ENCODE results near the gene GAB4.
"Not testable (repeated sequence)": the region's sequence is repeated elsewhere in the genome, so short reads cannot be mapped to it uniquely, and the experiment has no call there.

Gene GAB4

GRCh38 chr22:17007852-17008731, at the start of gene GAB4:
GAB4 (minus strand) TSS chr22:17008222; CDS start chr22:17008114, 108 bp downstream.
- no peak for DNase-seq

DNA sequence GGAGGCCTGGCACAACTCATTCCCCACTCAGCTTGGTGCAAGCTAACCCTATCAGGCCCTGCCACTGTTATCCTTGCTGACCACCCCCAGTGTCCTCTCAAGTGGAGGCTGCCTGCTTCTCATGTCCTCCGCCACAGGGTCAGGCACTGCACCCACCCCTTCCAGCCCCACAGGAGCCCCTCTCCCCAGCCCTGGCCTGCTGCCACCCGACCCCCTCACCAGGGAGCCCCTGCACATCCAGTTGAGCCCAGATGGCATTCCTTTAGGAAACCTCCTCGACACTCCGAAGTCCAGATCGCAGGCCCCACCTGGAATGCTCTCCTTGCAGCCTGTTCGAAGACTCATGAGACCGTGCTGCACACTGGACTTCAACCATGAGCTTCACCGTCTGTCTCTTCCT, 48.8 kb upstream of the GAB4 start:
- DNase-seq, result no peak

- no peak for DNase-seq
Measured at GRCh38 chr22:17056058-17056457, 48.0 kb upstream of the GAB4 start.

- DNase-seq, result no peak
Measured at GRCh38 chr22:17047656-17048055, 39.6 kb upstream of the GAB4 start.

DNA sequence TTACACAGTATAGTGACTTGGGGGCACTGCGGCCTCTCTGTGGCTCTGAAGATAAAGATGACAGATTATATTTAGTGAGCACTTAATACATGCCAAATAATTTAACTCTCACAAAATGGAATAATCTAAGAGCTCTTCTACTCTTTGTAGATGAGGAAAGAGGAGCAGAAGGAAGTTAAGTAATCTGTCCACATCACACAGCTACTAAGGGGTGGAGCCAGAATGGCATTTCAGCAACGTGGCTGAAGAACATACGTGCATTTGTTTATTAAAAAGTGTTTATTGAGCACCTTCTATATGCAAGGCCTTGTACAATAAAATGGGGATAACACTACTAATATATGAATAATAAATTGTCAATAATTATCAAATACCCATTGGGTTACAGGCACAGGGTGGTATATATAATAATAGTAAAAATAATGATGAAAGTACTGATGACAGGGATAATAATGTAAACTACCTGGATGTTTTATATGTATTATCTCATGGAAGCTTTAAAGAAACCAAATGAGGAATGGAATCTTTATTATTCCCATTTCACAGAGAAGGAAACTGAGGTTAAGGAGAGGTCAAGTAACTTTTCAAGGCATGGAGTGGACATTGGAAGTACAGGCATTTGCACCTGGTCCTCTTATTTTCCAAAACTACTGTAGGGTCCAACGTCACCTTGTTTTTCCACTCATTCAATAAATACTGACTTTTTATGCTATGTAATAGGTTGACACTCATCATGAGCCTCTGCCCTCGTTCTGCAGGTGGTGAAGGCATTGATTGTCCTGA, 38.7 kb upstream of the GAB4 start:
- DNase-seq, result no peak

GRCh38 chr22:17043521-17043920, 35.5 kb upstream of the GAB4 start:
- DNase-seq, result no peak

DNA sequence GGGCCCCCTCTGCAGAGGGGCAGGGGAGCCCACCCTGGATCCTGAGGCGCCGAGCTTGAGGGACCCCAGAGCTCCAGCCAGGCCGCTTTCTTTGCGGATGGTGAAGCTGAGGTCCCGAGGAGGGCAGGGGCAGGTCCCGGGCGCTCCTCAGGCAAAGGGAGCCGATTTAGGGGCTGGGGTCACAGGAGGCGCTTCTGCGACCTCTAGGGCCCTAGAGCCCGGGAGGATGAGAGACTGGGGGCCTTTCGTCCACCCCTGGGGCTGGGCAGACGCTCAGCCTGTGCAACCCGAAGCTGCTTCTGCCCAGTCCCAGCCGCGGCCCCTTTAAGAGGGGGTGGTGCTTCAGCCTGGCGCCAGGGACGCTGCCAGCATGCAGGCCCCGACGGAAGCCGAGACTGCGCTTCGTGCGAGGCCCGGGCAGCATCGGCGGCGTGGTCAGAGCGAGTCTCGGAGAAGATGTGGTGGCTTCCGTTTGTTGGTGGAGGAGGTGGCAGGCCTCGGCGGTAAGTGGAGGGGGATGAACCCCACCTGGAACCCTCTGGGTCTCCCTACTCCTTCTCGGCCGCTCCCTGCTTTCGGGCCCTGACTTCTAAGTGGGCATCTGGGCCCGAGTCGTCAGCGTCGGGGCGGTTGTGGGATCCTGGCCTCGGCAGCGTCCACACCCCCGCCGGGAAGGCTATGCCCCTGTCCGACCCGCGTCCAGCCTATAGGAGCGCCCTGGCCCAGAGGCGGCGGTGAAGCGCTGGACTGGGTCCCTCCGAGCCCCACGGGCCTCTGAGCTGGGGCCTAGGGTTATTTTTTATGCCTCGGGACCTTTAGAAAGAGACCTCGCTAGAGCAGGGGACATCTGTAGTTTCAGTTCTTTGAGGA, 29.1 kb upstream of the GAB4 start:
- DNase-seq, result not testable (repeated sequence)

GRCh38 chr22:17035976-17036841, 28.2 kb upstream of the GAB4 start:
- not testable (repeated sequence) for DNase-seq

DNA sequence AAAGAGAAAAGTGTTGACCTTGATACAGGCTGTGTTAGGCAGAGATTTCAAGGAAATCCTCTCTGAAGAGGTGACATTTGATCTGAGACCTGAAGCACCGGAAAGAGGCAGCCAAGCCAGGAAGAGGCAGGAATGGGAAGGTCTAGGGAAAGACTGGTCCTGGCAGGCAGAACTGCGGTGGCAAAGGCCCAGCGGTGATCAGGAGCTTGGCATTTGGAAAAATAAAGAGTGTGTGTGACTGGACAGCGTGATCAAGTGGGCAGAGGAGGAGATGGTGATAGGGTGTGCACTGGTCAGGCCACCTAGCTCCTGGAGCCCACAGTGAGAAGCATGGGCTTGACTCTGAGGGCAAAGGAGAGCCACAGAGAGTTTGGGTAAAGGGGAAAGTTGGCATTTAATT, 27.2 kb upstream of the GAB4 start:
- DNase-seq, result no peak

- not testable (repeated sequence) for DNase-seq
Measured at GRCh38 chr22:17034532-17034931, 26.5 kb upstream of the GAB4 start.

DNA sequence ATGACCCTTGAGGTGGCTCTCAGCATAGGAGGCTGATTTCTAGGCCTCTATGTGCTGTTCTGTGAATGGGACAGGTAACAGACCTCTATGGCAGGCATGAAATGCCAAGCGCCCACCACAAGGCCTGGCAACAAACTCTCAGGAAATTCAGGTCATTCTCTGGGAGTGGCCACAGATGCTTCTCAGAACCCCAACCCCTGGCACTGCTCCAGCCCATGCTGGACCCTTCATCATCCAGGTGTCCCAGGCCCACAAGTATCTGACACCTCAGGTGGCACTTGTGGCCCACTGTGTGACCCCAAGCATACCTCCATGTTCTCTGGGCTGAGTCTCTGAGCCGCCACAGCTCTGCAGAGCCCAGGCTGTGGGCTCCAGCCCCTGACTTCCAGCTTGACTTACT, 24.3 kb upstream of the GAB4 start:
- not testable (repeated sequence) for DNase-seq

- not testable (repeated sequence) for DNase-seq
Measured at GRCh38 chr22:17024380-17024779, 16.4 kb upstream of the GAB4 start.

GRCh38 chr22:17015552-17015951, 7.5 kb upstream of the GAB4 start:
- not testable (repeated sequence) for DNase-seq

DNA sequence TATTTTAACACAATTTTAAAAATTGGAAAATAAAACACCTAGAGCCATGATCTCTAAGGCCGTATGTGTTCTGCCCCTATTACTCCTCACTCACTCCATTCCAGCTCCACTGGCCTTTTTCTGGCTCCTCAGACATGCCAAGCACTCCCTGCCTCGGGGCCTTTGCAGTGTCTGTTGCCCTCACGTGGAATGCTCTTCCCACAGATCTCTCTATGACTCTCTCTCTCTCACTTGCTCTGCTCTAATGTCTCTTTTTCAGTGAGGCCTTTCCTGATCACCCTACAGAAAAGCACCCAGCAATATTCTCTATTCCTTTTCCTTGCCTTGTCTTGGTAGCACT, 6.0 kb upstream of the GAB4 start:
- DNase-seq, result not testable (repeated sequence)

GRCh38 chr22:17013396-17014100, 5.5 kb upstream of the GAB4 start:
- no peak for DNase-seq

DNA sequence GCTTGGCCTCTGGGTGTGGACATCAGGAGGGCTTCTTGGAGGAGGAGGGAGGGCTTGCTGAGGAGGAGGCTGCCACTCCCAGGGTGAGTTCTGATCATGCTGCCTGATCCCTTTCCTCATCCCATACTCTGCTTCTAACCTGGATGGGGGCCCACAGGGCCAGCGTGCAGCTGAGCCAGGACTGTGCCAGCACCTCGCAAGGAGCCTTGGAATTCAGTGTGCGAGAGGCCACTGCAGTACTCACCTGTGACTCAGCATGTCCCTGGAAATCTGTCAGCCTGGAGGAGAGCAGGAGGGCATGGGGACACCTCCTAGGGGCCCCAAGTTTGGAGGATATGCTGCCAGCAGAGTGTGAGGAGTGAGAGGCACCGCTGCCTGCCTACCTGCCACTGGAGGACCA, 4.2 kb upstream of the GAB4 start:
- DNase-seq, result no peak

DNA sequence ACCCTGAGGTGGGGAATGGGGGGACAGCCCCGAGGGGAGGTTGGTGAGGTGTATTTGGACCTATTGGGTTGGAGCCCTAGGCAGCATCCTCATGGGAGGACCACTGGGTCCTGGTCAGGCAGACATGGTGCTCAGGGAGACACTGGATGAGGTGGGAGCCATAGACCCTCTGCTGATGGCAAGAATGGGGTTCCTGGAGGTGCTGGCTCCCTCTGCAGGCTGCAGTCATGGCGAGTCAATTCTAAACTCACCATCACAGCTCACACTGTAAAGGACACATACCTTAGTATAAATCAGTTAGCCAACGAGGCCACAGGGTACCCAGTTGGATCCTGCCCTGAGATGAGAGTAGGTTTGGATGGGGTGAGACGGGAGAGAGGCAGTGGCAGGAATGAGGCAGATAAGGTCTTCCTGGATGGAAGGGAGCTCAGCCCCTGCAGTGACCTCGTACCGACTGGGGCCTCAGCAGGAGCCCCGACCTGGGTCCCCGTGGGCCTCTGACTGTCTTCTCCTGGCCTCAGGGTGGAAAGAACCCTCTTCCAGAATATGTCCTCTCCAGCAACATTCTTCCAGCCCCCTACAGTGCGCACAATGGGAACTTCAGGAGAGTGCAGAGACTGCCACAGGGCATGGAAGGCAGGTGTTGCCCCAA, 1.7 kb upstream of the GAB4 start:
- no peak for DNase-seq

DNA sequence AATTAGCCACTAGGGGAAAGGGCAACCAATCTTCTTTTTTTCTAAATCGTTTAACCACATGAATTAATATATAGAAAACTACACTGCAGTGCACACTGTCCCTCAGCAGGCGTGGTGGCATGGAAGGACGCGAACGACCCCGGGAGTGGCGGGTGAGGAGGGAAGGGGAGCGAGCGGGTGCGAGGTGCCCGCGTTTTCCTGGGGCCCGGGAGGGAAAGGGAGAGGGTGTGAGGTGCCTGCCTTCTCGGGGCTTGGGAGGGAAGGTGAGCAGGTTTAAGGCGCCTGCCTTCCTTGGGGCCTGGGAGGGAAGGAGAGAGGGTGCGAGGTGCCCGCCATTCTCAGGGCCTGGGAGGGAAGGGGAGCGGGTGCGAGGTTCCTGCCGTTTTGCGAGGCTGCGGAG, 765 bp downstream of the GAB4 start:
- no peak for DNase-seq

GRCh38 chr22:16989915-16990314, 18.1 kb downstream of the GAB4 start:
- DNase-seq, result no peak

DNA sequence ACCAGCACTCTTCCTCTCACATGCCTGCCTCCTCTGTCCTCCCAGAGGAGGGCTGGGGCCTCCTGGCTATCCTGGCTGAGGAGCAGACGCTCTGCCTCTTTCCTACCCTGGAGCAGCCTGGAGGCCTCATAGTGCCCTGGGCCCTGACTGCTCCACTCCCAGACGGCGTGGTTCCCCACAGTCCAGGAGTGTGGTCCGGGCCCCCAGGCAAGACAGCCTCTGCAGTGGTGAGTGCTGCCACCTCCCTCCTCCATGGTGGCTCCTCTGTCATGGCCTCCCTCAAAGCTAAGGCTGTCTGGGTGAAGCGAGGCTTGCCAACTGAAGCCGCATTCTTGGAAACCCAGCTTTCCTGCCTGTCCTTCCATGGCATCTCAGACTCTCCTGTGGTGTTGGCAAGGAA, 19.8 kb downstream of the GAB4 start:
- DNase-seq, result no peak

DNA sequence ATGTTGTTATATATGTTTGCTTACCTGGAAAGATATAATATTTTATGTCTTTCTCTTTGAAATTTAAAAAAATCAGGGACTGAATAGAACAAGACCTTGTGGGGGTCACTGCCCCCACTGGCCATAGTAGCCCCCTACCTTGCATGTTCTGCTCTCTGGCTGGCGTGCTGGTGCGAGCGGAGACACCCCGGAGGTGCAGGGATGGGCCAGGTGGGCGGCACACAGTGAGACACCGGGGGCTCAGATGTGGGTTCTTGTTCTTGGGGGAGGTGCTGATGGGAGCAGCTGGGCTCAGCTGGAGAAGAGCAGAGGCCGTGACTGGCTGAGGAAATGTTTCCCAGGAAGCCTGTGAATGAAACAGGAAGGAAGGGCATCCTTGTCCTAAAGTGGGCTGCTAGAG, 20.2 kb downstream of the GAB4 start:
- no peak for DNase-seq

Measured in NCI-H2171 (cell line).